BJ (cell line): Measurements from ENCODE around the gene ATF7IP2. TPM values are rescaled to one million over a fixed set of nuclear protein-coding genes. Genes with fewer than 3 reads are reported as not detected.
"Not testable (repeated sequence)": the region's sequence is repeated elsewhere in the genome, so short reads cannot be mapped to it uniquely, and the experiment has no call there.

Experiments
- CTCF ChIA-PET: fragments of 350-600 bp; formaldehyde crosslinking; extraction: SDS; loops from one replicate; lab custom pipeline; 2021; ENCODE audit warnings: antibody characterized with exemption, inconsistent platforms; lab: Yijun Ruan, JAX
- POLR2A ChIA-PET: fragments of 300-600 bp; sonication (Branson Sonifier 250); formaldehyde crosslinking; extraction: SDS; loops from one replicate; lab custom pipeline; 2021; ENCODE audit warnings: antibody characterized with exemption; lab: Charles Lee
- DNase-seq: peaks from one replicate; pipeline ENCODE4 v3.0.0-alpha.2; 2011; ENCODE audit warnings: low read depth
- H3K27me3 ChIP-seq: 2 replicates; pipeline ENCODE4 v1.6.0; 2011; ENCODE audit warnings: low read length; ENCODE audit not compliant: control insufficient read depth, insufficient read depth
- H3K36me3 ChIP-seq: 2 replicates; pipeline ENCODE4 v1.5.1; 2011; ENCODE audit warnings: low read length; ENCODE audit not compliant: control insufficient read depth, insufficient read depth
- H3K4me3 ChIP-seq: 2 replicates; pipeline ENCODE4 v1.5.1; 2011; ENCODE audit warnings: low read depth, mild to moderate bottlenecking, control low read depth, low read length
- polyA plus RNA-seq: library from polyadenylated mRNA; depleted of rRNA; stranded (reverse); fragments of >200 nt; gene quantifications from 2 replicates; pipeline ENCODE4 v1.2.3, GENCODE V29; 2011
- TF ChIP-seq, protein P1 (sequence below): IDR thresholded peaks from 2 replicates; pipeline ENCODE4 v1.5.1; 2011; ENCODE audit warnings: low read depth, mild to moderate bottlenecking, control low read depth, inconsistent platforms, low read length, moderate library complexity; ENCODE audit not compliant: insufficient read depth

ATF7IP2 gene
- polyA plus RNA-seq, 1 experiment: 2.5 TPM

- ChIA-PET CTCF (no interaction called here), POLR2A (no interaction called here)
- TF ChIP-seq, protein P1, sequence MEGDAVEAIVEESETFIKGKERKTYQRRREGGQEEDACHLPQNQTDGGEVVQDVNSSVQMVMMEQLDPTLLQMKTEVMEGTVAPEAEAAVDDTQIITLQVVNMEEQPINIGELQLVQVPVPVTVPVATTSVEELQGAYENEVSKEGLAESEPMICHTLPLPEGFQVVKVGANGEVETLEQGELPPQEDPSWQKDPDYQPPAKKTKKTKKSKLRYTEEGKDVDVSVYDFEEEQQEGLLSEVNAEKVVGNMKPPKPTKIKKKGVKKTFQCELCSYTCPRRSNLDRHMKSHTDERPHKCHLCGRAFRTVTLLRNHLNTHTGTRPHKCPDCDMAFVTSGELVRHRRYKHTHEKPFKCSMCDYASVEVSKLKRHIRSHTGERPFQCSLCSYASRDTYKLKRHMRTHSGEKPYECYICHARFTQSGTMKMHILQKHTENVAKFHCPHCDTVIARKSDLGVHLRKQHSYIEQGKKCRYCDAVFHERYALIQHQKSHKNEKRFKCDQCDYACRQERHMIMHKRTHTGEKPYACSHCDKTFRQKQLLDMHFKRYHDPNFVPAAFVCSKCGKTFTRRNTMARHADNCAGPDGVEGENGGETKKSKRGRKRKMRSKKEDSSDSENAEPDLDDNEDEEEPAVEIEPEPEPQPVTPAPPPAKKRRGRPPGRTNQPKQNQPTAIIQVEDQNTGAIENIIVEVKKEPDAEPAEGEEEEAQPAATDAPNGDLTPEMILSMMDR: no peak
- DNase-seq: no peak
- Histone ChIP-seq H3K36me3 (no peaks in the 10 kb centered on the region), H3K27me3 (no peaks in the 10 kb centered on the region), H3K4me3 (no peak overlapping the region)
Measured at GRCh38 chr16:10345629-10346028, 40.2 kb upstream of the ATF7IP2 start.

DNA sequence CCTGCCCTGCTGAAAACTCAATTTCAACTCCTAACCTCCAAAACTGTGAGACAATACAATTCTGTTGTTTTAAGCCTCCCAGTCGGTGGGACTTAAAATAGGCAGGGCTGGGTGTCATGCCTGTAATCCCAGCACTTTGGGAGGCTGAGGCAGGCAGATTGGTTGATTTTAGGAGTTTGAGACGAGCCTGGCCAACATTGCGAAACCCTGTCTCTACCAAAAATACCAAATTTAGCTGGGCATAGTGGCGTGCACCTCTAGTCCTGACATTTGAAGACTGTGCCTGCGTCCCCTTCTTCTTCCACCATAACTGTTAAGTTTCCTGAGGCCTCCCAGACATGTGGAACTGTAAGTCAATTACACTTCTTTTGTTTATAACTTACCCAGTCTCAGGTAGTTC lies 36.0 kb upstream of the ATF7IP2 start:
- H3K36me3 ChIP-seq: no peaks in the 10 kb centered on the region
- POLR2A ChIA-PET: no interaction called here
- H3K4me3 ChIP-seq: no peak overlapping the region
- no peak for DNase-seq
- H3K27me3 ChIP-seq: no peaks in the 10 kb centered on the region
- TF ChIP-seq, protein P1: no peak
- CTCF ChIA-PET: no interaction called here

- no peaks in the 10 kb centered on the region for H3K36me3 ChIP-seq
- ChIA-PET POLR2A (no interaction called here), CTCF (no interaction called here)
- no peaks in the 10 kb centered on the region for H3K27me3 ChIP-seq
- TF ChIP-seq, protein P1: no peak
- no peak for DNase-seq
- H3K4me3 ChIP-seq: no peak overlapping the region
Measured at GRCh38 chr16:10352262-10352661, 33.6 kb upstream of the ATF7IP2 start.

DNA sequence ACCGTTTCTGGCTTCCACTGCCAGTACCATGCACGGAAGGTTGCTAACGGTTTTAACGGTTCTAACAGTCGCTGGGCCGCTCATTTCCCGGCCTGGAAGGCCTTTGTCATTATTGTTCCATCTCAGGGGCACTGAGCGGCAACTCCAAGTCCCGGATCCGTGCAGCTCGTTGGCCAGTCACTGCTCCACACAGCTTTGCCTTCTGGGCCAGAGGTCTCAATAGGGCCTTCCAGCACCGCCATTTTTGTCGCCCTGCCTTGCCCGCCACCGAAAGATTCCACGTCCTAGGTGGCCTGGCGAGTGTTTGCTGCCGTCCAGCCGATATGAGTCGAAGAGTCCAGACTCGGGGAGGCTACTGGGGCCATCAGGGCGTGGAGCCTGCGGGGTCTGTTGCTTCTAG lies 30.3 kb upstream of the ATF7IP2 start:
- H3K27me3 ChIP-seq: no peaks in the 10 kb centered on the region
- ChIA-PET POLR2A (no interaction called here), CTCF (no interaction called here)
- TF ChIP-seq, protein P1: no peak
- H3K4me3 ChIP-seq: no peak overlapping the region
- no peaks in the 10 kb centered on the region for H3K36me3 ChIP-seq
- no peak for DNase-seq

GRCh38 chr16:10356870-10357842 lies 28.7 kb upstream of the ATF7IP2 start:
- no peak for DNase-seq
- TF ChIP-seq, protein P1: no peak
- Histone ChIP-seq H3K27me3 (no peaks in the 10 kb centered on the region), H3K4me3 (no peak overlapping the region), H3K36me3 (no peaks in the 10 kb centered on the region)
- ChIA-PET CTCF (no interaction called here), POLR2A (no interaction called here)

DNA sequence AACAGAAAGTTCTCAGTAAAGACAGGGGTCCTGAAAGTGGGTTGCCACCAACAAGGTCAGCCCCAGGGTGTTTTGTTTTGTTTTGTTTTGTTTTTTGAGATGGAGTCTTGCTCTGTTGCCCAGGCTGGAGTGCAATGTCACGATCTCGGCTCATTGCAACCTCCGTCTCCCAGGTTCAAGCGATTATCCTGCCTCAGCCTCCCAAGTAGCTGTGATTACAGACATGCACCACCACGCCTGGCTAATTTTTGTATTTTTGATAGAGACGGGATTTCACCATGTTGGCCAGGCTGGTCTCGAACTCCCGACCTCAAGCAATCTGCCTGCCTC lies 24.1 kb upstream of the ATF7IP2 start:
- H3K36me3 ChIP-seq, DNase-seq, POLR2A ChIA-PET, H3K27me3 ChIP-seq, CTCF ChIA-PET, H3K4me3 ChIP-seq: not testable (repeated sequence)
